Stimulated activated CD4-positive, alpha-beta T cell treated with anti-CD3 and anti-CD28 coated beads, Interleukin-4, amount 100 ng/mL, for 24 hours (primary cell): ENCODE data around the gene FAM240B.

Source experiments
- DNase-seq: peaks from one replicate; pipeline ENCODE4 v3.0.0-alpha.2; 2020

FAM240B gene

DNA sequence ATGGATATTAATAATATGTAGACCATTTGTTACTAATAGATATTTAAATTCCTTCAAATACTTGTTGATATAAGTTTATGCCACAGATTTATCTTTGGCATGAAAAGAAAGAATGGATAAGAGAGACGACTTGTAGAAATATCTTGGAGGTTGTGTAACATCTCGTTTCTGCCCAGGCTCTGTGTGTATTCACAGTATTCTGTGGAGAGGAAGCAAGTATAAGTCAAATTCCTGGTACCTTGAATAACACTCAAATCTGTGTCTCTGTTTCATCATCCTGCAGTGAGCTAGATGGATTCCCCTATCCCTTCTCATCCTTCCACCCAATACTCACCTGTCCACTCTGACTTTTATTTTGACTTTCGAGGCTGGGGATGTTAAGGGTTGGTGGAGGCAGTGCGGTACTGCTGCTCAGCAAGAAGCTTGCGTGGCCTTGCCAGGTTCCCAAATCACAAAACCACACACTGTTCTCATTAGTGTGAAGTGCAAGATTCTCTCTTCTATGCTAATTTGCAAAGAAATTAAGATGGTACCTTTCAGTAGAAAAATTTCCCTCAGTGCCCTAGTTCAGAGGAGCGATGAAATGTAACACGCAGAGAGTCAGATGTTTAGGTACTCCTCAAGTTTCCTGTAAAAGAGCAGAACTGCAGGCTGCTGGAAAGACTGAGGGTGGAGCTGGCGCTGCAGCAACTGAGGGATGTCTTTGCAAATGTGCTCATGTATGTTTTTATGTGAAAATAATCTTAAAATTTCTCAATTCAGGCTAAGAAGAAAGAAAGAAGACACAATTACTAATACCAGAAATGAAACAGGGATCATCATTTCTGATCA, 57.0 kb downstream of the FAM240B start:
- DNase-seq = no peak

DNA sequence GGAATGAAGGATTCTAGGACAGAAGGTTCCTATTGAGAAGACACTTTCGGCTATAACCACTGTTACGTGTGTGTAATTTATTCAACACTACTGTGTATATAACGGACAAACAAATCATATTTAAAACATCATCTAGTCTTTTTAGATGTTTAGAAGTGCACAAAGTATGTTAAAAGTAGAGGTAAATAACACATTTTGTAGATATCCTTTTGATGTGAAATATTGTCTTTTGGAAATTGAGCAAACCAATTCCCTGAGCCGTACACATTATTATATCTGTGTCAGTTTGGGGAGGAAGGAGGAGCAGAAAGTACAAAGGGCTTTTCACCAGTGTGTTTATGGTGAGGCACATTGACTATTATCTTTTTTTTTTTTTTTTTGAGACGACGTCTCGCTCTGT, 60.4 kb downstream of the FAM240B start:
- DNase-seq = no peak

DNA sequence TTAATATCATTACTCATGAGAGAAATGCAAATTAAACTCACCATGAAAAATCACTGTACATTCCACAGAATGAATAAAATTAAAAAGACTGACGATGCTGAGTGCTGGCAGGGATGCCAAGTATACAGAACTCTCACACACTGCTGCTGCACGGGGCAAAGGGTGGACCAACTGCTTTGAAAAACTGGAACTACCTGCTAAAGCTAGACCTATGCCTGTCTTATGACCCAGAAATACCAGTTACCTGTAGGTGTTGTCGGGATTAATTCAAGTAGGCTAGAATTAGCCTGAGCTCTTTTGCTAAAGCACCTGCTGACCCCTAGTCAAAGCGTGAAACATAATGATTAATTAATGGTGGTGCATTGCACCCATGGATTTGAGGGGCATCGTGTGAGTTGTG, 63.0 kb downstream of the FAM240B start:
- DNase-seq = no peak

DNA sequence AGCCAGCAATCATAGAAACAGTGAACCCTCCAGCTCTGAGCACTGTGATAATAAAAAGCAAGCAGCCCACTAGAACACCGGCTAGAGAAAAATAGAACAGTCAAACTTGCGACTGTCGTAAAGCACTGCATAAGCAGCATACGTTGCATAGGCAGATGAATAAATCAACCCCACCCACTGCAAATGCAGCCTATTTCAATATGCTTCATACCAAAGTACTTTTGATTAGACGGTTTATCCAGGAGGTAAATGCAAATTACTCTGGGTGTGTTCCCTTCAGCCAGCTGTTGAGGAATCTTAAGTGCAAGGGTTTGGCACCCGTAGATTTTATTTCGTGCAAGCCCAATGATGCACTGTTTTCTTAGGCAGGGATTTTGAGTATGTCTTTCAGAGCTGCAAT, 67.4 kb downstream of the FAM240B start:
- no peak for DNase-seq

DNA sequence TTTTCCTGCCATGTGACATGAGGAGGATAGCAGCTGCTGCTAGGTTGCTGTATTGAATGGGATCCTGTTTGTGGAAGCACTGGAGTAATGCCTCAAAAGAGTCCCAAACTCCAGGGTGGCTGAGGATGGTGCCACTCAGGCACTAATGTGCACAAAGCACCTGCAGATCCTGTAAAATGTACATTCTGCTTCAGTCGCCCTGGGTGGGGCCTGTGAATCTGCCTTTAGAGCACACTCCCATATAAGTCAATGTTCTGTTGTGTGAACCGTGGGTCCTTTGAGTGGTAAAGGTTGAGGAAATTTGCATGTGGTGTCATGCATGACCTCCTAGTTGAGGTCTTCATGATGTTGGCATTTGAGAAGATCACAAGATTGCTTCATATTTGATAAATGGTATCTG, 67.9 kb downstream of the FAM240B start:
- DNase-seq = no peak

DNA sequence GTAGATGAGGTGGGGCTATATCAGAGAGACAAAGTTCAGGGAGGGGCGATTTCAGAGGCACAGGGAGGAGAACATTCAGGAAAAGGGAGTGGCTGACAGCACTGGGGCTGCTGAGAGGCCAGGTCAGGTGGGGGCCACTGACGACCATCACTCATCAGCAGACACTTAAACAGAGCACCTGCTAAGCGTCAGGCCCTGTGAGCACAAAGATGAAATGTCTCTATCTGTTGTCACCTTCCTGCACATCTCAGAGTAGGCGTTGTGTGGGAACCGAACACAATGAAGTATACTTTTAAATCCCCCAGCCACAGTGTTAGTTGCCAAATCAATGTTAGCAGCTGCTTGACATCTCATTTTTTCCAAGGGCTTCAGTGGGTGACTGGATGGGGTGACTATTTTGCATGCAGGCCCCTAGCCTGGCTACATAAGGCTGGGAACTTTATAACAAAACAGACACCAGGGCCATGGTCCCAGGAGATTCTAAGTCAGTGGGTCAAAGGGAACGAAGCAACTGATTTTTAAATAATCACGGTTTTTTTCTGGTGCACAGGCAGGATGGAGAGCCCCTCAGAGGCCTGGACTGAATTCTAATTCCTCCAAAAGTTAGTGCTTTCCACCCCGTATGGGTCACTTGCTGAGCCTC, 68.4 kb downstream of the FAM240B start:
- DNase-seq = no peak

DNA sequence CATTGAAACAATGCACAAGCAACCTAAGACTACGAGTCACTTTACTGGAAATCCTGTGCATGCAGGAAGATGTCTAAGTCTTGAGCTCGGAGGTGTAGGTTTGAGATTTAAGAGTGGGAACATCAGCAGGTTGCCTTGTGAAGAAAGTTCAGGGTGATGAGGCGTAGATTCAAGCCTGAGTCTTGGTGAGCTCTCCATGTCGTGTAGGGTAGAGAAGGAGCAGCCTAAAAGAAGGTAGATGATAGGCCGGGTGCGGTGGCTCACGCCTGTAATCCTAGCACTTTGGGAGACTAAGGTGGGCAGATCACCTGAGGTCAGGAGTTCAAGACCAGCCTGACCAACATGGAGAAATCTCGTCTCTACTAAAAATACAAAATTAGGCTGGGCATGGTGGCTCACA, 69.4 kb downstream of the FAM240B start:
- DNase-seq = no peak

DNA sequence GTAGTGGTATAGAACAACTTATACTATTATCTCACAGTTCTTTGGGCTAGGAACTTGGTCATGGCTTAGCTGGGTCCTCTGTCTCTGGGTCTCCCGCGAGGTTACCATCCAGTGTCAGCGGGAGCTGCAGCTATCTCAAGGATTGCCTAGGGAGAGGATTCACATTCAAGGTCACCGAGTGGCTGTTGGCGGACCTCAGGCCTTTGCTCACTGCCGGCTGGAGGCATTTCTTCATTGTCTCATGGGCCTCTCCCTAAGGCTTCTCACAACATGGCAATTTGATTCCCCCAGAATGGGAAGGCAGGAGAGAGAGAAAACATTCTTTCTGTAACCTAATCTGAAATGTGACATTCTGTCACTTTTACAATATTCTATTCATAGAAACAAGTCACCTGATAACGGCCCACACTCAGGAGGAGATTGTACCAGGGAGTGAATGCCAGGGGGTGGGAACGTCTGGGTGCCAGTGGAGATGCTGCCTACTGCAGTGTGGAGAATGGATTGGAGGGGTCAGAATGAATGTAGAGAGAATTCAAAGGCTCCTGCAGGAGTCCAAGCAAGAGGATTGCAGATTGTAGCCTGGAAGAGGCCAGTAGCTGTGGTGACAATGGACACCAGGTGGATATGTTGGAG, 70.1 kb downstream of the FAM240B start:
- DNase-seq = no peak

DNA sequence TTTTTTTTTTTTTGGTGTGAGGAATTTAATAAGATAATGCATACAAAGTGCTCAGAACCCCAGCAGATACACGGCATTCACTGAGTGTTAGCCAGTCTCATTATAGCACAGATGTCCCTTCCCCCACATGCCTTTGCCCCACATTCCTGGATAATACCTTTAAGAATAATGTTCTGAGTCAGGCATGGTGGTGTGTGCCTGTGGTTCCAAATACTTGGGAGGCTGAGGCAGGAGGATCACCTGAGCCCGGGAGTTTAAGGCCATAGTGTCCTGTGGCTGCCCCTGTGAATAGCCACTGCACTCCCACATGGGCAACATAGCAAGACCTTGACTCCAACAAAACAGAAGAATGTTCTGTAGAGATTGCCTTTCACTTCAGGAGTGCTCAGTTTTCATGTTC, 75.3 kb downstream of the FAM240B start:
- no peak for DNase-seq
